Activated naive CD4-positive, alpha-beta T cell treated with anti-CD3 and anti-CD28 coated beads, Interleukin-2, amount 50 U/mL, for 72 hours (primary cell): Measurements from ENCODE around the gene ACTA2. TPM values are rescaled to one million over a fixed set of nuclear protein-coding genes. Genes with fewer than 3 reads are reported as not detected.

Experiments used
- ATAC-seq, 2 donors: fragments of 150-1000 bp; cut with Tn5 transposase; 2 replicates each; pipeline ENCODE4 v1.10.0; 2021; ENCODE audit warnings: mild to moderate bottlenecking in 2 of 2, moderate library complexity in 2 of 2
- DNase-seq, 2 donors: peaks; one replicate each; pipeline ENCODE4 v3.0.0; 2021 to 2022; ENCODE audit warnings: low spot score in 2 of 2
- H3K27ac Mint-ChIP-seq, 2 donors: one replicate each; pipeline ENCODE4 v1.8.0; 2022; ENCODE audit warnings: mild to moderate bottlenecking in 2 of 2, mixed read lengths in 2 of 2
- H3K36me3 Mint-ChIP-seq, 2 donors: one replicate each; pipeline ENCODE4 v1.8.0; 2022; ENCODE audit warnings: mixed read lengths in 2 of 2
- H3K9me3 Mint-ChIP-seq, 2 donors: one replicate each; pipeline ENCODE4 v1.8.0; 2022; ENCODE audit warnings: mixed read lengths in 2 of 2
- total RNA-seq, 2 donors: library from RNA; stranded (reverse); gene quantifications; one replicate each; pipeline ENCODE4 v1.2.3, GENCODE V29; 2022

The ACTA2 gene
- total RNA-seq, 2 donors from 2014 or later, result 3.6 to 10.6 TPM

GRCh38 chr10:88896372-88896993 lies 56.1 kb downstream of the ACTA2 start:
- Mint-ChIP-seq H3K27ac (peak overlapping the region; percentile 30 to 84), H3K36me3 (peaks cover 4 to 27% of the 10 kb centered on the region in 2 donors), H3K9me3 (peaks cover 0 to 4% of the 10 kb centered on the region in 2 donors)
- ATAC-seq, result peak in 1 of 2 donors; percentile 6
- DNase-seq, result no peak

- ATAC-seq, result no peak
- H3K9me3 Mint-ChIP-seq, result peaks cover 0 to 4% of the 10 kb centered on the region in 2 donors
- no peak overlapping the region for H3K27ac Mint-ChIP-seq
- DNase-seq, result no peak
- H3K36me3 Mint-ChIP-seq, result peaks cover 4 to 27% of the 10 kb centered on the region in 2 donors
Measured at GRCh38 chr10:88895250-88895649, 57.3 kb downstream of the ACTA2 start.

GRCh38 chr10:88893611-88894010 lies 59.0 kb downstream of the ACTA2 start:
- no peak for DNase-seq
- H3K36me3 Mint-ChIP-seq, result peaks cover 0 to 22% of the 10 kb centered on the region in 2 donors
- ATAC-seq, result no peak
- H3K9me3 Mint-ChIP-seq, result no peaks in the 10 kb centered on the region
- H3K27ac Mint-ChIP-seq, result no peak overlapping the region

GRCh38 chr10:88892222-88892967 lies 60.2 kb downstream of the ACTA2 start:
- Mint-ChIP-seq H3K27ac (no peak overlapping the region), H3K9me3 (no peaks in the 10 kb centered on the region), H3K36me3 (peaks cover 0 to 21% of the 10 kb centered on the region in 2 donors)
- ATAC-seq (no peak), DNase-seq (no peak)

- DNase-seq, result no peak
- peaks cover 0 to 8% of the 10 kb centered on the region in 2 donors for H3K36me3 Mint-ChIP-seq
- H3K9me3 Mint-ChIP-seq, result no peaks in the 10 kb centered on the region
- no peak overlapping the region for H3K27ac Mint-ChIP-seq
- no peak for ATAC-seq
Measured at GRCh38 chr10:88890681-88891381, 61.7 kb downstream of the ACTA2 start.

GRCh38 chr10:88889559-88890337 lies 62.8 kb downstream of the ACTA2 start:
- DNase-seq (no peak), ATAC-seq (no peak)
- no peak overlapping the region for H3K27ac Mint-ChIP-seq
- H3K36me3 Mint-ChIP-seq, result peaks cover 0 to 4% of the 10 kb centered on the region in 2 donors
- no peaks in the 10 kb centered on the region for H3K9me3 Mint-ChIP-seq

- Mint-ChIP-seq H3K9me3 (no peaks in the 10 kb centered on the region), H3K36me3 (no peaks in the 10 kb centered on the region), H3K27ac (no peak overlapping the region)
- DNase-seq, result no peak
- no peak for ATAC-seq
Measured at GRCh38 chr10:88888810-88889445, 63.6 kb downstream of the ACTA2 start.

- no peak overlapping the region for H3K27ac Mint-ChIP-seq
- DNase-seq (no peak), ATAC-seq (peak; percentile 69 to 93)
- peaks cover 8 to 16% of the 10 kb centered on the region in 2 donors for H3K36me3 Mint-ChIP-seq
- H3K9me3 Mint-ChIP-seq, result no peaks in the 10 kb centered on the region
Measured at GRCh38 chr10:88886557-88886956, 66.0 kb downstream of the ACTA2 start.

Other genes with a start within 250 kb of the ACTA2 start
- gene LIPK, start 246.5 kb downstream of the ACTA2 start, total RNA-seq, result not detected
- gene LIPN, start 192.8 kb downstream of the ACTA2 start, total RNA-seq, result not detected
- not detected for gene LIPM, start 150.0 kb downstream of the ACTA2 start, total RNA-seq
- under 1 TPM; 0.18 to 0.78 TPM for gene ANKRD22, start 100.9 kb downstream of the ACTA2 start, total RNA-seq
- 10 to 100 TPM; 15.7 to 57.0 TPM for gene STAMBPL1, start 72.5 kb downstream of the ACTA2 start, total RNA-seq
- gene FAS, start 38.0 kb upstream of the ACTA2 start, total RNA-seq, result 10 to 100 TPM; 45.5 to 72.8 TPM